Sigmoid colon (tissue), 4 donors: ENCODE results near the gene TXNRD3.

Source experiments
- POLR2AphosphoS5 ChIP-seq, 4 donors: sonication (generic); formaldehyde crosslinking; IDR thresholded peaks; one replicate each; pipeline ENCODE4 v1.6.1; 2017; ENCODE audit warnings: antibody characterized with exemption in 4 of 4
- TF ChIP-seq, protein P1 (sequence below), 4 experiments: fragments of 450-650 bp in 3 of 4; fragments of 200-600 bp in 1 of 4; IDR thresholded peaks; one replicate each; pipeline ENCODE4 v1.5.1; 2016 to 2019; ENCODE audit warnings: antibody characterized with exemption in 4 of 4, mild to moderate bottlenecking in 3 of 4, moderate library complexity in 2 of 4

DNA sequence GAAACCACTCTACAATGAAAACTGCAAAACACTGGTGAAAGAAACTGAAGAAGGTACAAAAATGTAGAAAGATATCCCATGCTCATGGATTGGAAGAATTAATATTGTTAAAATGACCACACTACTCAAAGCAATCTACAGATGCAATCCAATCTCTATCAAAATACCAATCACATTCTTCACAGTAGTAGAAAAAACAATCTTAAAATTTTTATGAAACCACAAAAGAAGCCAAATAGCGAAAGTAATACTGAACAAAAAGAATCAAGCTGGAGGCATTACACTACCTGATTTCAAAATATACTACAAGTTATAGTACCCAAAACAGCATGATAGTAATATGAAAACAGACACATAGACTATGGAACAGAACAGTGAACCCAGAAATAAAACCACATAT is 36.9 kb downstream of the TXNRD3 start:
- TF ChIP-seq POLR2AphosphoS5 (IDR thresholded peaks at IDR 0.05): no peak
- TF ChIP-seq, protein P1, sequence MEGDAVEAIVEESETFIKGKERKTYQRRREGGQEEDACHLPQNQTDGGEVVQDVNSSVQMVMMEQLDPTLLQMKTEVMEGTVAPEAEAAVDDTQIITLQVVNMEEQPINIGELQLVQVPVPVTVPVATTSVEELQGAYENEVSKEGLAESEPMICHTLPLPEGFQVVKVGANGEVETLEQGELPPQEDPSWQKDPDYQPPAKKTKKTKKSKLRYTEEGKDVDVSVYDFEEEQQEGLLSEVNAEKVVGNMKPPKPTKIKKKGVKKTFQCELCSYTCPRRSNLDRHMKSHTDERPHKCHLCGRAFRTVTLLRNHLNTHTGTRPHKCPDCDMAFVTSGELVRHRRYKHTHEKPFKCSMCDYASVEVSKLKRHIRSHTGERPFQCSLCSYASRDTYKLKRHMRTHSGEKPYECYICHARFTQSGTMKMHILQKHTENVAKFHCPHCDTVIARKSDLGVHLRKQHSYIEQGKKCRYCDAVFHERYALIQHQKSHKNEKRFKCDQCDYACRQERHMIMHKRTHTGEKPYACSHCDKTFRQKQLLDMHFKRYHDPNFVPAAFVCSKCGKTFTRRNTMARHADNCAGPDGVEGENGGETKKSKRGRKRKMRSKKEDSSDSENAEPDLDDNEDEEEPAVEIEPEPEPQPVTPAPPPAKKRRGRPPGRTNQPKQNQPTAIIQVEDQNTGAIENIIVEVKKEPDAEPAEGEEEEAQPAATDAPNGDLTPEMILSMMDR (IDR thresholded peaks at IDR 0.05): no peak
